ENCODE results near the gene BSG.
A peak's percentile ranks its signal among the peaks of the same experiment; 100 is the strongest.
"Not testable (repeated sequence)": the region's sequence is repeated elsewhere in the genome, so short reads cannot be mapped to it uniquely, and the experiment has no call there.

Gene BSG

DNA sequence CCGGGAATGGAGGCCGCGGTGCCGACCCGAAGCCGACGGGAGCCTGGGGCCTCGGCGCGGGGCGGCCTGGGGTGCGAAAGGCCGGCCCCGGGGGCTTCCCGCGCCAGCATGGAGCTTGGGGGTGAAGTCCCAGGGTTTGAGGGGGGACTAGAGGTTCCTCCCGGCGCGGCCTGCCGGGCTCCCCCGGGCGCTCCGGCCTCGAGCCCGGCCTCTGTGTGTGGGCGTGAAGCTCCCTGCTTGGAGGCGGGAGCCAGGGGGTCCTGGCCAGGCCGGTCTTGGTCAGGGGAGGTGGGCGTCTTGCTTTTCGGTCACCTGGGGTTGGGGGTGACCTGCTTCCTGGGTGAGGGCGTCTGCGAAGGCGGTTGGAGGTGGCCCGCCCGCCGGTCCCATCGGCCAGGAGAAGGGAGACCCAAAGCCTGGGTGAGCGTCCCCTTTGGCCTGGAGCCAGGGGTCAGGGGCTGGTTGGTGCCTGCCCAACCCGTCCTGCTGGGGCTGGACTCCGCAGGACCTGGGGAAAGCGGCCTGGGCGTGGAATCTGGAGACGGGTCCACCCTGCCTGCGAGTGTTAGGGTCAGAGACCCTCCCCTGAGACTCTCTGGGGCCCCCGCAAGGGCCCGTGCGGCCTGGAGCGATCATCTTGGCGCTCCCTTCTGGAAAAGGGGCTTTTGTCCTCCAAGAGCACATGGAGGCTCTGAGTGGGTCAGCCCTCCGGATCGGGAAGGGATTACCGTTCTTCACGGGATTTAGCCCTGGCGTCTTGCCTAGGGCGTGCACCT lies 535 bp downstream of the BSG start:
- no peak for DNase-seq (ENCODE audit: low spot score)

DNA sequence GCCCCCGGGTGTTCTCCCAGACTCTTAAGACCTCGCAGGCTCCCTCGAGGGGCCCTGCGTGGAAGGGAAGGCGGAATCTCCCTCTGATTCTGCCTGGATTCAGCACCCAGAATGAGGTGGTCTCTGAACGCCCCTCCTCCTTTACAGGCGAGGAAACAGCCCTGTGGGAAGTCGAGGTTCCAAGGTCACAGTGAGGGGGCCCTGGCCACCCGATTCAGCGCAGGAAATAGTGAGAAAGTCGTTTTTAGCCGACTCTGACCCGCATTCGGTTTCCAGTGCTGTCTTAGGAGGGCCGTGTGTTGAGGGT lies 1.1 kb downstream of the BSG start:
- peak; percentile 85 for DNase-seq (ENCODE audit: low spot score)

DNA sequence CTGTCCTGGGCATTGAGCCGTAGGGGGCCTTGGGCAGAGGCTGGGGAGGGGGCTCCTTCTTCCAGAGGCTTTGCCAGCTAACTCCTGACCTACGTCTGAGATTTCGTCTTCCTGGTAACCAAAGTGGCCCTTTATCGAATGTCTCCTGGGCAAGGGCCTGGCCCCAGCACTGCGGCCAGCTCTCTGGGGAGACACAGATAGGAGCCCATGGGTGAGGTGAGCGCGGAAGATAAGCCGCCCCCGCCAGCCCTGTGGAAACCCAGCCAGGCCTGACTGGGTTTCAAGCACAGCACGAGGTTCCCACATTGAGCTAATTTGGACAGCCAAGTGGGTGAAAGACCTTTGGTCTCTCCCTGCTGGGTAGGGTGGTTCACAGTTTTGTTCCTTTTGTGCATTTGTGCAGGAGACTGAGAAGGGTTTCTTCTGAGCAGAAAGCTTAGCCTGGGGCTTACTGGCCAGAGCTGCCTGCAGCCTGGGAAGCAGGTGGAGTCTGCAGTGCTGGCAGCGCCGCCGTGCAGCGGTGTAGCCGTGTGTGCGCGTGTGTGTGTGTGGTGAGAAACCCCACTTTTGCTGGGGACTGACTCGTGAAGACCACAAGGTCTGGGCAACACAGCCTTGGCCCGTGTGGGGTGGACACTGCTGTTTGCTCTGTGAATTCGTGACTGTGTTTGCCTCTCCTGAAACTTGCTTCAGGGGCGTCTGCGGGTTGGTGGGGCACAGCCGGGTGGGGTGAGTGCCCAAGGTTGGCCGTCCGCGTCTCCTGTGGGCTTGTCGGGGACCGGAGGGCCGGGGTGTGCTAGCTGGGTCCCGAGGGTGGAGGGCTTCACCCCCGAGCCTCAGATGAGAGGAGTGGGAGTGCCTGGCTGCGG lies 2.5 kb downstream of the BSG start:
- DNase-seq (ENCODE audit: low spot score): no peak

DNA sequence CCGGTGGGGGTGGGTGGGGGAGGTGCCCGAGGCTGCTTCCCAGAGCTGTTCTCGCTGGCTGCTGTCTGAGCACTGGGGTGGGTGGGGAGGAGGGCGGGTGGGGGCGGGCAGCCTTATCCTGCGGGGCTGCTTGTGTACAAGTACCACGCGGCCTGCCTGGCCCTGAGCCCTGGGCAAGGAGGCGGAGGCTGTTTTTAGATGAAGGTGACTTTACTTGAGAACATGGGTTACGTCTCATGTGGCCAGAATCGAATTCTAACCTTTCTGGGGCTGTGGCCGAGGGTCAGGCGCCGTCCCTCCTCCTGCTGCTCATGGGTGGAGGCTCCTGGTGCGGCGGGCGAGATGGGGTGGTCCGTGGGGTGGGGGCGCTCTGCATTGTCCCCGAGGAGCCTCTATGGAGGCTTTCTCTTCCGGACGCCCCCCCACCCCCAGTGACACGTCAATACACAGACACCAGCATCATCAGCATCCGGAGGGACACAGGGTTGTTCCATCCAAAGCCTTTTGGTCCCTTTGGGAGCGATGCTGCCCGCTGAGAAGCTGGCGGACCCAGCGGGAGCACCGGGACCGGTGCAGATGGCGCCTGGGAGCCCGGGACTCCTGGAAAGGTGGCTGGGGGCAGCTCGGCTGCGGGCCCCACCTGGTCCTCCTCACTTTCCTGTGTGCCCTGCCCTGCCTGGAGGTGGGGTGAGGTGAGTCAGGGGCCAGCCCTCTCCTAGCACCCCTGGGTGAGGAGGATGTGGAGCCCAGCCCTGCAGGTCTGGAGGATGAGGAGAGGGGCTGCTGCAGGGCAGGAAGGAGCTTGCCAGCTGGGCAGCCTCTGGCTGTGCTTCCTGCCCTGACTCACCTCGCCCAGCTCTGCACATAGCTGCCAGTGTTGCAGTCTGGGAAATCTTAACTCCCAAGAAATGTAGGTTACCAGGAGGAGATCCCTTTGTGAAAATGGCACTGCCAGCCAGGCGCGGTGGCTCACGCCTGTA lies 3.4 kb downstream of the BSG start:
- DNase-seq (ENCODE audit: low spot score): no peak

DNA sequence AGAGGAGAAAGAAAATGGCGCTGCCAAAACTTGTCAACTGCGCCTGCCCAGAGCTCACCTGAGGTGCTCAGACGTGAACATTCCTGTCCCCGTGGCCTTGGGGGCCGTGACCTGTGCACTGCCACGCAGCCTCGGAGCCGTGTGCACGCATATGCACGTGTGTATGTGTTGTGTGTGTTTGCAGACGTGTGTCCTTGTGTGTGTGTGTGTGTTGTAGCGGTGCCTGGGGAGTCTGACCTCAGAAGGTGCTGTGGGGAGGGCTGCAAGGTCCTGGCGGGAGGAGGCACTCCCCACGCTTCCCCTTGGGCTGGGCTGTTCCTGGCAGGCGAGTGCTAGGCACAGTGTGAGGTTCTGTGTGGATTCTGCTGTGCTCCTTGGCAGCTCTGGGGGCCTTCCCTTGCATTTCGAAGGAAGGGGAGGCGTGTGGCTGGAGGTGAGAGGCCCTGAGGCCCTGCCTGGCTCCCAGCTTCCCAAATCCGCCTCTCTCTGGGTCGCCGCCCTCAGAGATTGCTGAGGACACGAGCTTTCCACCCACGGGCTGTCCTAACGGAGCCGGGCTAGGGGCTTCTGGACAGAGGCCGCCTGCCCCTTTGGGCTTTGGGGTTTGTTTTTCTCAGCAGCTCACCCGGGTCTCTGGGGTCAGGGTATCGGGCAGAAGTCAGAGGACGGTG lies 4.5 kb downstream of the BSG start:
- no peak for DNase-seq (ENCODE audit: low spot score)

DNA sequence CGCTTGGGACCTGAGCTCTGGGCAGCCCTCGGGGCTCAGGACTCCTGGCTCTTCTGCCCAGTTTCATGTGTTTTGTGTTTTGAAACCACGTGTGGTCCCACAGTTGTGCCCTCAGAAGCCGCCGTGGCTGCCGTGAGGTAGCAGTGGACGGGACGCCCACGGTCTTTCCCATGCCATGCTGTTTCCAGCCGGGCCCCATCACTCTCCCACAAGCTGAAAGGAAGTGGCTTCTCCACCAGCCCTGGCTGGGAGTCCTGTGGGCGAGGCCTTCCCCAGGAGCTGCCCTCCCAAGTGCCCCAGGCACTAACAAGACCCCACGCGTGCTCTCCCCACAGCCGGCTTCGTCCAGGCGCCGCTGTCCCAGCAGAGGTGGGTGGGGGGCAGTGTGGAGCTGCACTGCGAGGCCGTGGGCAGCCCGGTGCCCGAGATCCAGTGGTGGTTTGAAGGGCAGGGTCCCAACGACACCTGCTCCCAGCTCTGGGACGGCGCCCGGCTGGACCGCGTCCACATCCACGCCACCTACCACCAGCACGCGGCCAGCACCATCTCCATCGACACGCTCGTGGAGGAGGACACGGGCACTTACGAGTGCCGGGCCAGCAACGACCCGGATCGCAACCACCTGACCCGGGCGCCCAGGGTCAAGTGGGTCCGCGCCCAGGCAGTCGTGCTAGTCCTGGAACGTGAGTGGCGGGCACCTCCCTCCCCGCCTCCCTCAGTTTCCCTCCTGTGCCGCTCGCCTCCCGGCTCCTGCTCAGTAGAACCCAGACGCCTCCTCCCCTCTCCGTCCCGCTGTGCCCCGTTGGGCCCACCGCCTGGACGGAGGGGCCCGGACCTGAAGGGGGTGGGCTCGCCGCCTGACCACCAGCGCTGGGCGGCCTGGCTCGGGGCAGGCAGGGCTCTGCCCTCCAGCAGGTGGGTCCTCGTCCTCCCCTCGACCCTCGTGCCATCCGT lies 5.3 kb downstream of the BSG start:
- DNase-seq (ENCODE audit: low spot score): no peak

DNA sequence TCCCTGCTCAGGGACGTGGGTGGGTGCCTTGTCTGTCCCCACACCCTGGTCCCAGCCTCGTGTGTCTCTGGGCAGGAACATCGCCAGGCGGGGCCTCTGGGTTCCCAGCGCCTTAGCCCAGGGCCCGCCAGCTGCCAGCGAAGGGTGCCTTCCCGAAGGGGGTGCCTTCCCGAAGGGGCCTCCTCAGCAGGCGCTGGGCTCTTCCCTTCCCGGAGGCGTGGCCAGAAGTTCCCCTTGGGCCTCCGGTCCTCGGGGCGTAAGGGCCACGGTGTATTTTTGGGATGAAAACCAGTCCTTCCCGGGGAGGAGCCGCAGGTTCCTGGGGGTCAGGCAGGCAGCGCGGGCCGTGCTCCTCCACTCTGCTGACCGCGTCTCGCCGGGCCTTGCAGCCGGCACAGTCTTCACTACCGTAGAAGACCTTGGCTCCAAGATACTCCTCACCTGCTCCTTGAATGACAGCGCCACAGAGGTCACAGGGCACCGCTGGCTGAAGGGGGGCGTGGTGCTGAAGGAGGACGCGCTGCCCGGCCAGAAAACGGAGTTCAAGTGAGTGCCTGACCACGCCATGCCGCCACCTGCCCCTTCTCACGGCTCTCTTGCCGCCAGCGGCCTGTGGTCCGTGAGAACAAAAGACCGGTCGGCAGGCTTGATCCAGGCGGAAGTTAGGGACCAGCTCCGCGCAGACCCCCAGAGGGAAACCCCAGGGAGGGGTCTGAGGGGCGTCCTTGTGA lies 6.9 kb downstream of the BSG start:
- no peak for DNase-seq (ENCODE audit: low spot score)

DNA sequence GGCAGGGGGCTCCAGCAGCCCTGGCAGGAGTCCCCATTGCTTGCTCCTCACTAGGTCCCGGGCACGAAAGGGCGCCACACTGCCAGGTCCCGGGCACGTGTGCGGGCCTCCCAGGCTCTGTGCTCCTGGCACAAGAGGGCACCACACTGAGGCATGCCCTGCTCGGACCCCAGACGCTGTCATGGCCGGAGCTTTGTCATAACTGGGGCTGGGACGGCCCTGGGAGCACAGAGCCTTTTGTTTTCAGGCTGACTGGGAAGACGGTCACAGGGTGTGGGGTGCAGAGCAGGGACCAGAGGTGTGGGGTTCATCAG lies 7.4 kb downstream of the BSG start:
- no peak for DNase-seq (ENCODE audit: low spot score)

DNA sequence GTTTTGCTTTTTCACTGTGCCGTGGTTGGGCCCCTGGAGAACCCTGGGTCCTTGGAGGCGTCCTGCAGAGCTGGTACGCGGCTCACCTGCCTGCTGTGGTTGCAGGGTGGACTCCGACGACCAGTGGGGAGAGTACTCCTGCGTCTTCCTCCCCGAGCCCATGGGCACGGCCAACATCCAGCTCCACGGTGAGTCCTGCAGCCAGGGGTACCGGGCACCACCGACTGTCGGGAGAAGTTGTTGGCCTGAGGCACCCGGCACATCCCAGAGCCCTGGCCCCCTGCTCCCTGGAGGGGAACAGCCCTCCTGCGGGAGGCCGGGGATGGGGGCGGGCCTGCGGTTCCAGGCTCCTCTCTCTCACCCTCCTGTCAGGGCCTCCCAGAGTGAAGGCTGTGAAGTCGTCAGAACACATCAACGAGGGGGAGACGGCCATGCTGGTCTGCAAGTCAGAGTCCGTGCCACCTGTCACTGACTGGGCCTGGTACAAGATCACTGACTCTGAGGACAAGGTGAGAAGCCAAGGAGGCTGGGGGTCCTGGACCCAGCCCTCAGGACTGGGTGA lies 8.0 kb downstream of the BSG start:
- DNase-seq (ENCODE audit: low spot score): no peak

DNA sequence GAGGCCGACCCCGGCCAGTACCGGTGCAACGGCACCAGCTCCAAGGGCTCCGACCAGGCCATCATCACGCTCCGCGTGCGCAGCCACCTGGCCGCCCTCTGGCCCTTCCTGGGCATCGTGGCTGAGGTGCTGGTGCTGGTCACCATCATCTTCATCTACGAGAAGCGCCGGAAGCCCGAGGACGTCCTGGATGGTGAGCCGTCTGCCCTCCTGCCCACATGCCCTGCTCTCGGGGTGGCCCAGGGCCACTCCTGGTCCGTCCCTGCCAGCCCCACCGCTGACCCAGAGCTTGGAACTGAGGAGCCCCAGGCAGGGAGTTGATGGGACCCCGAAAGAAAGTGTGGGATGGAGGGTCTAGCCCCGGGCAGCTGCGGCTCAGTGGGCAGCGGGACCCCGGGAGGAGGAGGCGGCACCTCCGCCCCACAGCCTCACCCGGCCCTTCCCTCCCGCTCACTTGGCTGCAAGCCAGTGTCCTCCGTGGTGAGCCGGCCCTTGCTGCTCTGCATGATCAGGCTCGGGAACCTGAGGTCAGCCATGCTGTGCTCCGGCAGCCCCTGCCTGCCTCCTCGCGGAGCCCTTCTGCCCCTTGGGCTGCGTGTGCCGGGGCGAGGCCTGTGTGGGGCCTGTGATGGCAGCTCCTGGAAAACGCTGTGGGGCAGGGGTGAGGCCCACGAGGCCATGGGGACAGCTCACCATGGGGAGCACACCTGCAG lies 9.2 kb downstream of the BSG start:
- DNase-seq (ENCODE audit: low spot score): no peak

DNA sequence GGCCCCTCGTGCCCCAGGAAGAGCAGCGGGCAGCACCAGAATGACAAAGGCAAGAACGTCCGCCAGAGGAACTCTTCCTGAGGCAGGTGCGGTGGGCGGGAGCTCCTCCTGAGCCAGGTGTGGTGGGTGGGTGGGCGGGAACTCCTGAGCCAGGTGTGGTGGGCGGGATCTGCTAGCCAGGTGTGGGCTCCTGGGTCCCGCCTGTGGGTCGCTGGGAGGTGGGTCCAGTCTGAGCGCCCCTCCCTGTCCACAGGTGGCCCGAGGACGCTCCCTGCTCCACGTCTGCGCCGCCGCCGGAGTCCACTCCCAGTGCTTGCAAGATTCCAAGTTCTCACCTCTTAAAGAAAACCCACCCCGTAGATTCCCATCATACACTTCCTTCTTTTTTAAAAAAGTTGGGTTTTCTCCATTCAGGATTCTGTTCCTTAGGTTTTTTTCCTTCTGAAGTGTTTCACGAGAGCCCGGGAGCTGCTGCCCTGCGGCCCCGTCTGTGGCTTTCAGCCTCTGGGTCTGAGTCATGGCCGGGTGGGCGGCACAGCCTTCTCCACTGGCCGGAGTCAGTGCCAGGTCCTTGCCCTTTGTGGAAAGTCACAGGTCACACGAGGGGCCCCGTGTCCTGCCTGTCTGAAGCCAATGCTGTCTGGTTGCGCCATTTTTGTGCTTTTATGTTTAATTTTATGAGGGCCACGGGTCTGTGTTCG lies 10.3 kb downstream of the BSG start:
- no peak for DNase-seq (ENCODE audit: low spot score)

DNA sequence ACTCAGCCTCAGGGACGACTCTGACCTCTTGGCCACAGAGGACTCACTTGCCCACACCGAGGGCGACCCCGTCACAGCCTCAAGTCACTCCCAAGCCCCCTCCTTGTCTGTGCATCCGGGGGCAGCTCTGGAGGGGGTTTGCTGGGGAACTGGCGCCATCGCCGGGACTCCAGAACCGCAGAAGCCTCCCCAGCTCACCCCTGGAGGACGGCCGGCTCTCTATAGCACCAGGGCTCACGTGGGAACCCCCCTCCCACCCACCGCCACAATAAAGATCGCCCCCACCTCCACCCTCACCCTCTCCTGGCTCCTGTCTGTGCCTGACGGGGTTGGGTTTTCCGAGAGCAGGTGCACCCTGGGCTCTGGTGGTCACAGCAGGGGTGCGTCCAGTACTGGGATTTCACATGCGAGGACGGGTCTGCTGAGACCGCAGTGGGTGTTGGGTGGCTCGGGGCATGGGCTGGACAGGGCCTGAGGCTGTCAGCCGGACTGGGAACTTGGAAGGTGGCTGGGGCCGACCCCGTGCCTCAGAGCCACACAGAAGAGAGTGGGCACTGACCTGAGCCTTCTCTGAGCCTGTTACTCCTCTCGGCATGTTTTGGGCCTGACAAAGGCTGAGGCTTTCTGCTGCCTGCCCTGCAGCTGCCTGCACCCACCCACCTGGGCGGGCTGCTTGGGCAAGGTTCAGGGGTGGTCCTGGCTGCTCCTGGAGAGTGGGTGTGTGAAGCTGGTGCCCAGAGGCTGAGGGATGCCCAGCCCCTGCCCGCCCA lies 11.0 kb downstream of the BSG start:
- no peak for DNase-seq (ENCODE audit: low spot score)

DNA sequence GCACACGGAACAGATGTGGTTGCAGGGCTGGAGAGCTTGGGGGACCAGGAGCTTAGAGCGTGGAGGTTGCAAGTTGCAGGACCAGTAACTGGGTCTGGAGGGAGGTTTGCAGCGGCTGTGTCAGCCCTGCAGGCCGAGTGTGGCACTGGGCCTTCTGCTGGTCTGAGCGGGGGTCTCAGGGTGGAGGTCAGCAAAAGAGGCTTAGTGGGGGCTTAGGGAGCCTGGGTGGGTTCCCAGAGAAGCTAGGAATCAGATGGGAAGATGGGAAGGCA lies 11.5 kb downstream of the BSG start:
- no peak for DNase-seq (ENCODE audit: low spot score)

DNA sequence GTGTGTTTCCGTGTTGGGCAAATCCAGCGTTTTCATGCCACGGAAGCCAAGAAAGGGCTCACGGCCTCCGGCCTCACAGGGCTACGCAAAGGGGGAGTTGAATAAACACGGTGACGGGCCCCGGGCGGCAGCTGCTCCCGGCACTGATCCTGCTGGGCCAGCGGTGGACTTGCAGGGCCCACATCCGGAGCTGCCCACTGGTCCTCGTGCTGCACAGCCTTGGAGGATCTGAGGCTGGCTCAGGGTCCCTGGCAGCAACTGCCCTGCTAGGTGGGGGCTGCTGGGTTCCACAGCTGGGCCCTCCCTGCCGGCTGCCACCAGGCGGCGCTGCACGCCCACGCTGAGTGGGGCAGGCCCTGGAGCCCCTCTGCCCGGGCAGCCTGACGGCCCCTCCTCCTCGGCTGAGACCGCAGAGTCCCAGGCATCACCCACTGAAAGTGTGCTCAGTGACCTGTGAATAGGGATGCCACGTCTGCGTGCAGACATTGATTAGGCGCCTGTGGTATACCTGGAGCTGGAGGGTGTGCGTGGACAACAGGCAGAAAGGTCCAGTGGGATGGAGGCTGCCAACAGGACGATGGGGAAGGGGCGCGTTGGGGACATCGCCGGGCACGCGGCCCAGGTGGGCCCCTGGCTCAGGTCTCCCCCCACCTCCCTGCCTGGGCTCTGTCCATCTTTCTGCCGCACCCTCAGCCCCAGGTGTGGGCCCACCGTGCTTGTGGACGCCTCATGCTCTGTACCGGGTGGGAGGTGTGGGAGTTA lies 12.0 kb downstream of the BSG start:
- peak; percentile 90 for DNase-seq (ENCODE audit: low spot score)

DNA sequence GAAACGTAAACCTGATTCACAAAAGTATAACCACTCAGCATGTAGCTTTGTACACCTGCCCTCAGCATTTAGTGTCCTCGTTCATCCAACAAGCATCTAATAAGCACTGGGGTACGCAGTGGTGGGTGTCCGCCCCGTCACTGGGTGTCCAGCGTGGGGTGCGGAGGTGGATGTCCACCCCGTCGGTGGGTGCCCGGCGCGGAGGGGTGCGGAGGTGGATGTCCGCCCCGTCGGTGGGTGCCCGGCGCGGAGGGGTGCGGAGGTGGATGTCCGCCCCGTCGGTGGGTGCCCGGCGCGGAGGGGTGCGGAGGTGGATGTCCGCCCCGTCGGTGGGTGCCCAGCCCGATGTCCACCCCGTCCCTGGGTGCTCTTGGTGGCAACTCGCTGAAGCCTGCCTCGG lies 12.8 kb downstream of the BSG start:
- DNase-seq (ENCODE audit: low spot score): not testable (repeated sequence)

DNA sequence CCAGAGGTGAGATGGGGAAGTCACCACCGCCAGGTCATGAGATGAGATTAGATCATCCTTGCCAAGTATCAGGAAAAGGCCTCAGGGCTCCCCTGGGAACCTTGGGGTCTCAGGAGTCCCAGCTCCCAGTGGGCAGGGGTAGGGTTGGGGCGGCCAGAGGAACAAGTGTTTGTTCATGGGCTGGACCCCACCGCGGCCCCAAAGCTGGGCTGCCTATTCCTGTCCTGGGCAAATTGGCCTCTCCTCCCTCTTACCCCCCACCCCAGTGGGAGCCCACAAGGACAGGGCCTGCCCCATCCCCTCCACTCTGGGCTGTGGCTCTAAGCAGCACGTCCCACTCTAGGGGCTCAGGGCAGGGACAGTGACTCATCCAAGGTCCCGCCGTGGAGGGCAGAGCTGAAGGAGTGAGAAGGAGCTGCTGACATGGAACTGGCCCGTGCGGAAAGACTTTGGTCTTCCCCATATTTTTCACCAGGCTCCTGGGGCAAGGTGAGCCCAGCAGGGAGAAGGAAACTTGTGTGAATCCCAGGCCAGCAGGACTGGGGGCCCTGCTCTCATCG lies 13.2 kb downstream of the BSG start:
- no peak for DNase-seq (ENCODE audit: low spot score)

Measured in D341Med (cell line).